Activated B cell treated with CpG ODN at 0.5 μM for 24 hours (primary cell): ENCODE data around the gene SFXN3. TPM values are rescaled to one million over a fixed set of nuclear protein-coding genes. Genes with fewer than 3 reads are reported as not detected.

Experiments
- ATAC-seq: fragments of 200-7000 bp; cut with Tn5 transposase; one replicate; pipeline ENCODE4 v1.10.0; 2021; ENCODE audit warnings: low read depth, mild to moderate bottlenecking, moderate library complexity
- CTCF ChIA-PET: fragments of 350-600 bp; sonication (Branson Sonifier 250); formaldehyde crosslinking; loops from one replicate; lab custom pipeline; 2021; ENCODE audit warnings: antibody characterized with exemption; lab: Charles Lee
- POLR2A ChIA-PET: fragments of 350-600 bp; sonication (Branson Sonifier 250); formaldehyde crosslinking; loops from one replicate; lab custom pipeline; 2021; ENCODE audit warnings: antibody characterized with exemption; lab: Charles Lee
- DNase-seq: peaks from one replicate; pipeline ENCODE4 v3.0.0; 2022
- H3K27ac Mint-ChIP-seq: one replicate; pipeline ENCODE4 v1.8.0; 2020; ENCODE audit warnings: mixed read lengths
- H3K27me3 Mint-ChIP-seq: one replicate; pipeline ENCODE4 v1.8.0; 2021; ENCODE audit warnings: mixed read lengths
- H3K36me3 Mint-ChIP-seq: one replicate; pipeline ENCODE4 v1.8.0; 2021; ENCODE audit warnings: low read depth, mixed read lengths
- H3K4me1 Mint-ChIP-seq: one replicate; pipeline ENCODE4 v1.8.0; 2021; ENCODE audit warnings: mixed read lengths
- H3K4me3 Mint-ChIP-seq: one replicate; pipeline ENCODE4 v1.8.0; 2020; ENCODE audit warnings: mild to moderate bottlenecking, mixed read lengths
- H3K9me3 Mint-ChIP-seq: one replicate; pipeline ENCODE4 v1.8.0; 2020; ENCODE audit warnings: mixed read lengths
- intact Hi-C: fragments of 100-400 bp; cut with micrococcal nuclease; formaldehyde crosslinking; loops from one replicate; pipeline ENCODE4 v1.15.1; 2024
- total RNA-seq: library from RNA; stranded (reverse); gene quantifications from 2 replicates; pipeline ENCODE4 v1.2.3, GENCODE V29; 2022
- TF ChIP-seq, protein P1 (sequence below): fragments of 200-600 bp; IDR thresholded peaks from one replicate; pipeline ENCODE4 v1.8.0; 2022; ENCODE audit warnings: antibody characterized with exemption, mild to moderate bottlenecking

The SFXN3 gene, protein sequence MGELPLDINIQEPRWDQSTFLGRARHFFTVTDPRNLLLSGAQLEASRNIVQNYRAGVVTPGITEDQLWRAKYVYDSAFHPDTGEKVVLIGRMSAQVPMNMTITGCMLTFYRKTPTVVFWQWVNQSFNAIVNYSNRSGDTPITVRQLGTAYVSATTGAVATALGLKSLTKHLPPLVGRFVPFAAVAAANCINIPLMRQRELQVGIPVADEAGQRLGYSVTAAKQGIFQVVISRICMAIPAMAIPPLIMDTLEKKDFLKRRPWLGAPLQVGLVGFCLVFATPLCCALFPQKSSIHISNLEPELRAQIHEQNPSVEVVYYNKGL
- total RNA-seq, result 9.5 and 9.8 TPM in 2 replicates

DNA sequence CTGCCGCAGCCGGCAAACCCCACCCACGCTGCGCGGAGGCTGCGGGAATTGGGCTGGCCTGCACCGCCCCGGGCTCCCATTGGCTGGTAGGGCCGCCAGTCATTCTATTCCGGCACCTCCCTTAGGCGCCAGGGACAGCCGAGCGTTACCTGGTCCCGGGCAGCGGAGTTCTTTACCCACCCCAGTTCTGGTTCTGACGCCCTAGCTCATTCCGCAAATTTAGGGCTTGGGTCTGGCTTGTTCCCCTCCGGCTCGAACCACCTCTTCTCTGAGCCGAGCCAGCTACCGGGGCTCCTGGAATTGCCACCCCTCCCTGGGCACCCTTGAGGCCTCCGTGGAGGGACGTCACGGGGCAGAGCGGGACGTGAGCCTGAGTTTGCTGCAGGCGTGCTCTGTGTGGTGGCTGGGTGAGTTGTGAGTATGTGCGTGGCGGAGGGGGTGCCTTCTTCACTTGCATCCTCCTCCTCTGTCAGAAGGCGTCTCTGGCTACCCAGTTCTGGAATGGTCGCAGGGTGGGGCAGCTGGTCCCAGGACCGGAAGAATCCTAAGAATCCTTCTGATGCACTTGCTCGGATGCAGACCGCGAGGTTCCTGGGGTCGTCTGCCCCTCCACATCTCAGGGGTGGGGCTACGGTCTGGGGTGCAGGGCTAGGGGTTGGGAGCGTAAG, at the start of gene SFXN3, which contains the start of gene PDZD7:
TSS of gene SFXN3 (plus strand) at position 107 of the 668 bp plus-strand sequence. CDS start 3,461 bp downstream, outside the sequence.
TSS of gene PDZD7 (minus strand) at position 2 of the 668 bp plus-strand sequence. CDS start 910 bp downstream, outside the sequence.
- peaks cover 20% of the 10 kb centered on the region for H3K4me1 Mint-ChIP-seq
- ATAC-seq (peak; percentile 91), DNase-seq (peak; percentile 93)
- peak within 1 kb of the TSS; percentile 92 for H3K4me3 Mint-ChIP-seq
- TF ChIP-seq, protein P1, sequence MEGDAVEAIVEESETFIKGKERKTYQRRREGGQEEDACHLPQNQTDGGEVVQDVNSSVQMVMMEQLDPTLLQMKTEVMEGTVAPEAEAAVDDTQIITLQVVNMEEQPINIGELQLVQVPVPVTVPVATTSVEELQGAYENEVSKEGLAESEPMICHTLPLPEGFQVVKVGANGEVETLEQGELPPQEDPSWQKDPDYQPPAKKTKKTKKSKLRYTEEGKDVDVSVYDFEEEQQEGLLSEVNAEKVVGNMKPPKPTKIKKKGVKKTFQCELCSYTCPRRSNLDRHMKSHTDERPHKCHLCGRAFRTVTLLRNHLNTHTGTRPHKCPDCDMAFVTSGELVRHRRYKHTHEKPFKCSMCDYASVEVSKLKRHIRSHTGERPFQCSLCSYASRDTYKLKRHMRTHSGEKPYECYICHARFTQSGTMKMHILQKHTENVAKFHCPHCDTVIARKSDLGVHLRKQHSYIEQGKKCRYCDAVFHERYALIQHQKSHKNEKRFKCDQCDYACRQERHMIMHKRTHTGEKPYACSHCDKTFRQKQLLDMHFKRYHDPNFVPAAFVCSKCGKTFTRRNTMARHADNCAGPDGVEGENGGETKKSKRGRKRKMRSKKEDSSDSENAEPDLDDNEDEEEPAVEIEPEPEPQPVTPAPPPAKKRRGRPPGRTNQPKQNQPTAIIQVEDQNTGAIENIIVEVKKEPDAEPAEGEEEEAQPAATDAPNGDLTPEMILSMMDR, result no peak
- intact Hi-C loops, result loop anchor here (1.0 to 2.0 kb wide), 4 partner anchors 11 to 32 kb away; partner anchors contain the start of gene LZTS2
- peak within 1 kb of the TSS; percentile 69 for H3K27ac Mint-ChIP-seq
- no peaks in the 10 kb centered on the region for H3K9me3 Mint-ChIP-seq
- peaks cover 13% of the 10 kb centered on the region for H3K36me3 Mint-ChIP-seq
- CTCF ChIA-PET, result interaction anchor here (1.0 to 5.8 kb wide), 7 partner anchors 11 to 64 kb away, joined by 3 to 24 read pairs (median 5); no protein-coding TSS in a partner anchor
- H3K27me3 Mint-ChIP-seq, result peaks cover 19% of the 10 kb centered on the region
- POLR2A ChIA-PET, result interaction anchor here (0.5 to 2.5 kb wide), 14 partner anchors 10 to 882 kb away, joined by 3 to 18 read pairs (median 4); partner anchors contain the start of genes KAZALD1 and LZTS2

DNA sequence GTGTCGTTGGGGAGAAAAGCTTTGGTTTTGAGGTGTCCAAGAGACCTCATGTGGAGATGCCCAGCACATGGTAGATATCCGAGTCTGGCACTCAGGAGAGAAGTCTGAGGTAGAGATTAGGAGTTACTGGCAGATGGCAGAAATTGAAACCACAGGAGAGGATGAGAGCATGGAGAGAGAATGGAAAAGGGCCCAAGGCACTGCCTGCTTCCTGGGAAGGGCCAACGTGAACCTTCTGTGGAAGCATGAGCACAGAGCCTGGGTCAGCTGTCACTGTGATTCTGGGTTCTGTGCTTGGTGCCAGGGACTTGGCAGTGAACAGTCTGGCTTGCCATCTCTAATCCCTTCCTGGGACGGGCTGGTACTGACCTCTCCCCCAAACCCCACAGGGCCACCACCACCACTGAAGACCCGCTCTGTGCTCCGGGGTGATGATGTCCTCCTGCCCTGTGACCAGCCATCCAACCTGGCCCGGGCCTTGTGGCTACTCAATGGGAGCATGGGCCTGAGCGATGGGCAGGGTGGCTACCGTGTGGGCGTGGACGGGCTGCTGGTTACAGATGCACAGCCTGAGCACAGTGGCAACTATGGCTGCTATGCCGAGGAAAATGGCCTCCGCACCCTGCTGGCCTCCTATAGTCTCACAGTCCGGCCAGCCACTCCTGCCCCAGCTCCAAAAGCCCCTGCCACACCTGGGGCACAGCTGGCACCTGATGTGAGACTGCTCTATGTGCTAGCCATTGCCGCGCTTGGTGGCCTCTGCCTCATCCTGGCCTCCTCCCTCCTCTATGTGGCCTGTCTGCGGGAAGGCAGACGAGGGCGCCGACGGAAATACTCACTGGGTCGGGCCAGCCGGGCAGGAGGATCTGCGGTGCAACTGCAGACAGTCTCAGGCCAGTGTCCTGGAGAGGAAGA, 47.9 kb upstream of the SFXN3 start:
- TF ChIP-seq, protein P1, result no peak
- Mint-ChIP-seq H3K9me3 (no peaks in the 10 kb centered on the region), H3K27ac (no peak overlapping the region), H3K27me3 (no peaks in the 10 kb centered on the region), H3K4me3 (no peak overlapping the region), H3K36me3 (peaks cover 57% of the 10 kb centered on the region), H3K4me1 (peaks cover 29% of the 10 kb centered on the region)
- no peak for ATAC-seq
- no peak for DNase-seq
- intact Hi-C loops, result no loop called here
- ChIA-PET CTCF (no interaction called here), POLR2A (no interaction called here)

GRCh38 chr10:100983868-100984671, 47.0 kb upstream of the SFXN3 start:
- intact Hi-C loops, result no loop called here
- peak overlapping the region; percentile 12 for H3K4me3 Mint-ChIP-seq

GRCh38 chr10:100984672-100985177, 46.3 kb upstream of the SFXN3 start:
- POLR2A ChIA-PET, result interaction anchor here (4.7 kb wide), 1 partner anchor 14 kb away, joined by 54 read pairs; the partner anchor contains the start of gene LZTS2

More at GRCh38 chr10:100983868-100984671, 47.0 kb upstream of the SFXN3 start:
- H3K9me3 Mint-ChIP-seq, result no peaks in the 10 kb centered on the region
- peaks cover 56% of the 10 kb centered on the region for H3K36me3 Mint-ChIP-seq
- no peaks in the 10 kb centered on the region for H3K27me3 Mint-ChIP-seq
- TF ChIP-seq, protein P1, result no peak
- peaks cover 35% of the 10 kb centered on the region for H3K4me1 Mint-ChIP-seq
- no peak for ATAC-seq
- ChIA-PET POLR2A (no interaction called here), CTCF (interaction anchor here (6.0 kb wide), 1 partner anchor 13 kb away, joined by 34 read pairs; no protein-coding TSS in a partner anchor)
- DNase-seq, result no peak
- no peak overlapping the region for H3K27ac Mint-ChIP-seq

More at GRCh38 chr10:100984672-100985177, 46.3 kb upstream of the SFXN3 start:
- peaks cover 58% of the 10 kb centered on the region for H3K36me3 Mint-ChIP-seq
- DNase-seq, result no peak
- intact Hi-C loops, result no loop called here
- no peaks in the 10 kb centered on the region for H3K27me3 Mint-ChIP-seq
- CTCF ChIA-PET, result interaction anchor here (1.2 to 6.0 kb wide), 2 partner anchors 12 to 16 kb away, joined by 4 to 34 read pairs; partner anchors contain the start of gene SEMA4G
- TF ChIP-seq, protein P1, result no peak
- no peaks in the 10 kb centered on the region for H3K9me3 Mint-ChIP-seq
- ATAC-seq, result no peak
- H3K27ac Mint-ChIP-seq, result no peak overlapping the region
- peaks cover 40% of the 10 kb centered on the region for H3K4me1 Mint-ChIP-seq
- no peak overlapping the region for H3K4me3 Mint-ChIP-seq
